ENCODE measurements around the gene MACROD2.

- no peak for TF ChIP-seq POLR2A (IDR thresholded peaks at IDR 0.05)
- TF ChIP-seq, protein P1, sequence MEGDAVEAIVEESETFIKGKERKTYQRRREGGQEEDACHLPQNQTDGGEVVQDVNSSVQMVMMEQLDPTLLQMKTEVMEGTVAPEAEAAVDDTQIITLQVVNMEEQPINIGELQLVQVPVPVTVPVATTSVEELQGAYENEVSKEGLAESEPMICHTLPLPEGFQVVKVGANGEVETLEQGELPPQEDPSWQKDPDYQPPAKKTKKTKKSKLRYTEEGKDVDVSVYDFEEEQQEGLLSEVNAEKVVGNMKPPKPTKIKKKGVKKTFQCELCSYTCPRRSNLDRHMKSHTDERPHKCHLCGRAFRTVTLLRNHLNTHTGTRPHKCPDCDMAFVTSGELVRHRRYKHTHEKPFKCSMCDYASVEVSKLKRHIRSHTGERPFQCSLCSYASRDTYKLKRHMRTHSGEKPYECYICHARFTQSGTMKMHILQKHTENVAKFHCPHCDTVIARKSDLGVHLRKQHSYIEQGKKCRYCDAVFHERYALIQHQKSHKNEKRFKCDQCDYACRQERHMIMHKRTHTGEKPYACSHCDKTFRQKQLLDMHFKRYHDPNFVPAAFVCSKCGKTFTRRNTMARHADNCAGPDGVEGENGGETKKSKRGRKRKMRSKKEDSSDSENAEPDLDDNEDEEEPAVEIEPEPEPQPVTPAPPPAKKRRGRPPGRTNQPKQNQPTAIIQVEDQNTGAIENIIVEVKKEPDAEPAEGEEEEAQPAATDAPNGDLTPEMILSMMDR (IDR thresholded peaks at IDR 0.05) = no peak
These were observed 581.0 kb downstream of the MACROD2 start for GRCh38 chr20:14576196-14576877.

Measured in body of pancreas (tissue), 4 donors.